ENCODE results near the gene ZNF474. TPM values are rescaled to one million over a fixed set of nuclear protein-coding genes. Genes with fewer than 3 reads are reported as not detected.

The ZNF474 gene
- total and polyA plus RNA-seq, 2 of the 8 experiments (the other 6 are each of a cell fraction or from before 2014, with no cell fraction given) = not detected

DNA sequence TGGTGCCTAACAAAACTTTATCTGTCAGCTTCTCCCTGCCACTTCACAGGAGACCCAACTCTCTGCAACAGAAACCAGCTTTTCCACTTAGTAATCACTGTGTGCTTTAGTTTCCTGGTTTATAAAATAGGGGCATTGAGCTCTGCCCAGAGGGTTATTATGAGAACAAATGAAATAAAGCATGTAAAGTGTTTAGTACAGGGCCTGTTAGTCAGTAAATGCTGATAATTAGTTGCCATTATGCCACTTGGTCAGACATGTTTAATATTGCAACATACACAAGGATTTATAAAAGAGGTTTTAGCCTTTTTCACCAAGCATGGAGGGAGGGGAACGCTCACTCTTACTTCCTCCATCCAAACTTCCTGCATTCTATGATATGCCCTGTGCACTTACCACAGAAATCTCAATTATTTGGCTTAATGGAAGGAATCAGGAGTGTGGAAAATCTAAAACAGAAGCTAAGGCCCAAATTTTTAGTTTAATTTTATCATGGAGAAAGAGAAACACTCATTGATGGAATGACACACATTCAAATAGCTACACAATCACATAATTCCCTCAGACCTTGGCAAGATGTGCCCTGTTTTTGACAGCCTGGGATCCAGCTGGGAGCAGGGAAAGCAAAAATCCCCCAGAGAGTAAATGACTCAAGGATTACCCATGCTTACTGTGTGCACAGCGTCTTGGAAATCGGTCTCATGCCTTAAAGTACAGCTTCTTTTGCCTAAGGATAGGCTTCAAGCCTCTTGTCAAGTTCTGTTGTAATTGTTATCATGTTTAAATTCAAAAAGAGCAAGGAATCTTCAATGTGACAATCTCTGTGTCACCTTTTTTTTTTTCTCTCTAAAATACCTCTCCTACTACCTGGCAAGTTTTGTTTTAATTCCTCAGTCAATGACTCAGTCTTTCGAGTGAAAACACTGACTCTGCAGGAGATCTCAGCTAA is 34.0 kb downstream of the ZNF474 start:
- Histone ChIP-seq H3K9me3 (ENCODE audit: insufficient read depth in 2 of 2, low read depth in 1 of 2, low read length in 1 of 2) (no peaks in the 10 kb centered on the region), H2BK120ac (replicated peaks; ENCODE audit: low read depth, low read length) (no peak overlapping the region), H2BK12ac (ENCODE audit: low read depth, low read length) (no peak overlapping the region), H2BK5ac (ENCODE audit: low read depth, low read length) (no peak overlapping the region), H3K4me1 (replicated peaks in 1 of 4; ENCODE audit: control insufficient read depth in 3 of 4, insufficient read depth in 4 of 4, low read length in 3 of 4) (peaks cover 0 to 11% (median 6%) of the 10 kb centered on the region in 4 experiments; a peak in 4 of 7 replicates), H4K5ac (ENCODE audit: insufficient read length, low read depth, low read length) (no peak overlapping the region), H3K23me2 (ENCODE audit: low read depth, low read length) (no peaks in the 10 kb centered on the region; the same call in 1 of the 2 replicates), H3K14ac (ENCODE audit: insufficient read length) (no peak overlapping the region), H2BK20ac (ENCODE audit: low read length) (no peak overlapping the region), H4K91ac (replicated peaks; ENCODE audit: insufficient read length, low read length) (no peak overlapping the region), H3K4me3 (ENCODE audit: extremely low read depth in 1 of 4, insufficient read depth in 2 of 4, low read depth in 3 of 4, low read length in 4 of 4) (no peak overlapping the region), H4K20me1 (replicated peaks in 1 of 2; ENCODE audit: control insufficient read depth in 1 of 2, insufficient read depth in 2 of 2, low read length in 2 of 2) (no peaks in the 10 kb centered on the region), H3K9ac (replicated peaks in 1 of 4; ENCODE audit: extremely low read depth in 1 of 4, low read depth in 3 of 4, low read length in 3 of 4) (peak overlapping the region in 1 of 4 experiments; percentile 42; a peak in 1 of 7 replicates), H2AK5ac (ENCODE audit: low read depth, low read length) (no peak overlapping the region), H4K8ac (ENCODE audit: extremely low read depth, insufficient read depth, low read length) (no peak overlapping the region), H2AFZ (ENCODE audit: low read length) (no peak overlapping the region), H3K27ac (ENCODE audit: low read depth, low read length) (no peak overlapping the region), H3K79me1 (ENCODE audit: low read depth, low read length) (no peaks in the 10 kb centered on the region), H3K18ac (ENCODE audit: extremely low read depth, low read length) (no peak overlapping the region), H3K36me3 (ENCODE audit: control insufficient read depth in 2 of 4, insufficient read depth in 4 of 4, low read length in 3 of 4) (no peaks in the 10 kb centered on the region), H3K79me2 (ENCODE audit: control insufficient read depth in 1 of 2, insufficient read depth in 2 of 2, low read length in 2 of 2) (no peaks in the 10 kb centered on the region), H3K4ac (replicated peaks; ENCODE audit: insufficient read length, low read depth, low read length) (no peak overlapping the region), H3K4me2 (ENCODE audit: insufficient read depth in 1 of 2, low read depth in 2 of 2, low read length in 2 of 2) (peak overlapping the region; percentile 7 to 33; a peak in 1 of 4 replicates), H3K27me3 (replicated peaks in 1 of 4; ENCODE audit: control insufficient read depth in 3 of 4, extremely low read depth in 1 of 4, insufficient read depth in 3 of 4, low read length in 3 of 4) (no peaks in the 10 kb centered on the region), H2BK15ac (ENCODE audit: low read length) (no peak overlapping the region), H3K56ac (replicated peaks; ENCODE audit: insufficient read length, low read depth, low read length) (no peak overlapping the region), H3K23ac (ENCODE audit: insufficient read length) (no peak overlapping the region)
- ChIA-PET CTCF (ENCODE audit: partially characterized antibody) (interaction anchor here (0.5 to 2.4 kb wide), 11 partner anchors 7 to 342 kb away, joined by 3 to 13 read pairs (median 3); no protein-coding TSS in a partner anchor), POLR2A (ENCODE audit: partially characterized antibody) (no interaction called here)
- FAIRE-seq (no peak), DNase-seq (ENCODE audit: low read depth in 1 of 2, low spot score in 2 of 2) (no peak)
- 60% methylated on average over 4 of the region's 4 CpGs; no CpG with 5 or more reads in 1 of the 2 experiments for WGBS, 2 experiments (ENCODE audit: extremely low coverage in 1 of 2, insufficient coverage in 1 of 2, insufficient read length in 1 of 2, insufficient replicate concordance in 2 of 2, low coverage in 1 of 2, low lambda C conversion rate in 2 of 2, missing lambda C conversion rate in 1 of 2)
- 0 out of 2 replicates have a peak, but pooled peaks have one; percentile 41 for TF ChIP-seq JUND (IDR thresholded peaks at IDR 0.05; ENCODE audit: low read length)
- no peak for TF ChIP-seq FOSL1 (IDR thresholded peaks at IDR 0.05; ENCODE audit: insufficient read depth, low read depth, low read length)

Data from H1 (cell line).